IPS-18c (cell line): ENCODE measurements around the gene AKAP13.
"Not testable (repeated sequence)": the region's sequence is repeated elsewhere in the genome, so short reads cannot be mapped to it uniquely, and the experiment has no call there.

Experiments used
- H3K4me3 ChIP-seq: 2 replicates; pipeline ENCODE4 v1.7.0; 2013; ENCODE audit warnings: low read depth, mild to moderate bottlenecking, low read length, moderate library complexity; ENCODE audit not compliant: insufficient read depth
- H3K9me3 ChIP-seq: one replicate; pipeline ENCODE4 v1.6.1; 2013; ENCODE audit warnings: mild to moderate bottlenecking, low read length, moderate library complexity; ENCODE audit not compliant: control insufficient read depth, insufficient read depth

The AKAP13 gene

GRCh38 chr15:85642693-85643066, 262.3 kb downstream of the AKAP13 start:
- Histone ChIP-seq H3K4me3 (no peak overlapping the region), H3K9me3 (no peaks in the 10 kb centered on the region)

GRCh38 chr15:85646538-85647091, 266.2 kb downstream of the AKAP13 start:
- H3K9me3 ChIP-seq, result no peaks in the 10 kb centered on the region

GRCh38 chr15:85649372-85649771, 269.0 kb downstream of the AKAP13 start:
- no peak overlapping the region for H3K4me3 ChIP-seq

More at GRCh38 chr15:85646538-85647091, 266.2 kb downstream of the AKAP13 start:
- H3K4me3 ChIP-seq, result no peak overlapping the region

GRCh38 chr15:85651548-85651947, 271.1 kb downstream of the AKAP13 start:
- Histone ChIP-seq H3K4me3 (no peak overlapping the region), H3K9me3 (no peaks in the 10 kb centered on the region)

More at GRCh38 chr15:85649372-85649771, 269.0 kb downstream of the AKAP13 start:
- no peaks in the 10 kb centered on the region for H3K9me3 ChIP-seq

- H3K4me3 ChIP-seq, result no peak overlapping the region
- no peaks in the 10 kb centered on the region for H3K9me3 ChIP-seq
These were observed 272.1 kb downstream of the AKAP13 start for GRCh38 chr15:85652457-85652856.

GRCh38 chr15:85657132-85657531, 276.7 kb downstream of the AKAP13 start:
- H3K4me3 ChIP-seq, result no peak overlapping the region
- H3K9me3 ChIP-seq, result no peaks in the 10 kb centered on the region

GRCh38 chr15:85658816-85659215, 278.4 kb downstream of the AKAP13 start:
- no peaks in the 10 kb centered on the region for H3K9me3 ChIP-seq
- H3K4me3 ChIP-seq, result no peak overlapping the region

GRCh38 chr15:85661859-85662258, 281.5 kb downstream of the AKAP13 start:
- H3K4me3 ChIP-seq, result no peak overlapping the region
- H3K9me3 ChIP-seq, result no peaks in the 10 kb centered on the region

GRCh38 chr15:85665677-85666076, 285.3 kb downstream of the AKAP13 start:
- not testable (repeated sequence) for H3K9me3 ChIP-seq, H3K4me3 ChIP-seq

- H3K4me3 ChIP-seq, result no peak overlapping the region
- no peaks in the 10 kb centered on the region for H3K9me3 ChIP-seq
These were observed 287.4 kb downstream of the AKAP13 start for GRCh38 chr15:85667491-85668424.

GRCh38 chr15:85671156-85671555, 290.8 kb downstream of the AKAP13 start:
- Histone ChIP-seq H3K4me3 (no peak overlapping the region), H3K9me3 (no peaks in the 10 kb centered on the region)

GRCh38 chr15:85672332-85673084, 292.1 kb downstream of the AKAP13 start:
- Histone ChIP-seq H3K4me3 (no peak overlapping the region), H3K9me3 (no peaks in the 10 kb centered on the region)

- Histone ChIP-seq H3K9me3 (no peaks in the 10 kb centered on the region), H3K4me3 (no peak overlapping the region)
These were observed 292.9 kb downstream of the AKAP13 start for GRCh38 chr15:85673326-85673725.

GRCh38 chr15:85676342-85677098, 296.1 kb downstream of the AKAP13 start:
- H3K4me3 ChIP-seq, result no peak overlapping the region
- no peaks in the 10 kb centered on the region for H3K9me3 ChIP-seq

GRCh38 chr15:85679231-85679630, 298.8 kb downstream of the AKAP13 start:
- H3K4me3 ChIP-seq, result no peak overlapping the region
- H3K9me3 ChIP-seq, result no peaks in the 10 kb centered on the region

- Histone ChIP-seq H3K4me3 (no peak overlapping the region), H3K9me3 (no peaks in the 10 kb centered on the region)
These were observed 301.0 kb downstream of the AKAP13 start for GRCh38 chr15:85681386-85681785.

GRCh38 chr15:85684174-85684710, 303.8 kb downstream of the AKAP13 start:
- Histone ChIP-seq H3K4me3 (no peak overlapping the region), H3K9me3 (no peaks in the 10 kb centered on the region)
